HEK293T (cell line): ENCODE measurements around the gene CHRNA7.
"Not testable (repeated sequence)": the region's sequence is repeated elsewhere in the genome, so short reads cannot be mapped to it uniquely, and the experiment has no call there.

Source experiments
- CTCF ChIA-PET: fragments of 350-600 bp; formaldehyde crosslinking; extraction: SDS; loops from one replicate; lab custom pipeline; 2021; ENCODE audit warnings: antibody characterized with exemption, inconsistent platforms; lab: Yijun Ruan, JAX
- POLR2A ChIA-PET: fragments of 350-600 bp; formaldehyde crosslinking; extraction: SDS; loops from one replicate; lab custom pipeline; 2020; ENCODE audit warnings: antibody characterized with exemption, inconsistent platforms; lab: Yijun Ruan, JAX
- DNase-seq: peaks from one replicate; pipeline ENCODE4 v3.0.0; 2012; ENCODE audit warnings: mixed read lengths; ENCODE audit errors: extremely low spot score
- ARNT ChIP-seq: fragments of 450-650 bp; IDR thresholded peaks from 2 replicates; pipeline ENCODE4 v1.6.1; 2017; ENCODE audit warnings: mild to moderate bottlenecking
- BHLHE40 ChIP-seq: fragments of 450-650 bp; IDR thresholded peaks from 2 replicates; pipeline ENCODE4 v1.6.1; 2016; ENCODE audit warnings: mild to moderate bottlenecking, moderate library complexity, borderline replicate concordance
- CTBP1 ChIP-seq: fragments of 450-650 bp; IDR thresholded peaks from 2 replicates; pipeline ENCODE4 v1.6.1; 2016; ENCODE audit warnings: borderline replicate concordance
- ELF4 ChIP-seq: fragments of 450-650 bp; IDR thresholded peaks from 2 replicates; pipeline ENCODE4 v1.6.1; 2017; ENCODE audit warnings: antibody characterized with exemption
- FOXA1 ChIP-seq: fragments of 450-650 bp; IDR thresholded peaks from 2 replicates; pipeline ENCODE4 v1.6.1; 2016; ENCODE audit warnings: mild to moderate bottlenecking
- FOXK2 ChIP-seq: fragments of 450-650 bp; IDR thresholded peaks from 2 replicates; pipeline ENCODE4 v1.6.1; 2016; ENCODE audit warnings: mild to moderate bottlenecking
- FOXM1 ChIP-seq: fragments of 450-650 bp; IDR thresholded peaks from 2 replicates; pipeline ENCODE4 v1.6.1; 2017; ENCODE audit warnings: mild to moderate bottlenecking, borderline replicate concordance
- HDGF ChIP-seq: fragments of 450-650 bp; IDR thresholded peaks from 2 replicates; pipeline ENCODE4 v1.6.1; 2017; ENCODE audit warnings: antibody characterized with exemption, borderline replicate concordance
- L3MBTL2 ChIP-seq: fragments of 450-650 bp; conservative IDR thresholded peaks from 2 replicates; pipeline ENCODE4 v1.6.1; 2016; ENCODE audit warnings: mild to moderate bottlenecking
- LEF1 ChIP-seq: fragments of 450-650 bp; IDR thresholded peaks from 2 replicates; pipeline ENCODE4 v1.6.1; 2017; ENCODE audit warnings: mild to moderate bottlenecking, borderline replicate concordance
- NFRKB ChIP-seq: fragments of 450-650 bp; IDR thresholded peaks from 2 replicates; pipeline ENCODE4 v1.6.1; 2016; ENCODE audit warnings: mild to moderate bottlenecking, moderate library complexity
- PKNOX1 ChIP-seq: fragments of 450-650 bp; IDR thresholded peaks from 2 replicates; pipeline ENCODE4 v1.6.1; 2016
- SP1 ChIP-seq: fragments of 450-650 bp; IDR thresholded peaks from 2 replicates; pipeline ENCODE4 v1.6.1; 2017
- SUZ12 ChIP-seq: fragments of 450-650 bp; IDR thresholded peaks from 2 replicates; pipeline ENCODE4 v1.6.1; 2016; ENCODE audit warnings: mild to moderate bottlenecking
- TARDBP ChIP-seq: fragments of 450-650 bp; IDR thresholded peaks from 2 replicates; pipeline ENCODE4 v1.6.1; 2016
- ZNF384 ChIP-seq: fragments of 450-650 bp; IDR thresholded peaks from 2 replicates; pipeline ENCODE4 v1.6.1; 2016

Gene CHRNA7

DNA sequence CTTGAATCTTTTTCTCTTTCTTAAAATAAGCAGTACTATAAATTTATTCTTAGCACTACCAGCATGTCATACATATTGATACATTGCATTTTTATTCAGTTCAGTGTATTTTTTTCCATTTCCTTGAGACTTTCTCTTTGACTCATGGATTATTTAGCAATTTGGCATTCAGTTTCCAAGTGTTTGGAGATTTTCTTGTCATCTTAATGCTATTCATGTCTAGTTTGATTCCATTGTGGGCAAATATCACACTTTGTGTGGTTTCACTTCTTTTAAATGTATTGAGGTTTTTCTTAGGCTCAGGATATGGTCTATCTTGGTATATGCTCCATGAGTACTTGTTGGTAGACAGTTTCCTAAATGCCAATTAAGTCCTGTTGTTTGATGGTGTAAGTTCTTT is 99.5 kb downstream of the CHRNA7 start:
- CTCF ChIA-PET, result no interaction called here
- POLR2A ChIA-PET, result no interaction called here
- no peak for DNase-seq
- TF ChIP-seq LEF1, result no peak
- no peak for TF ChIP-seq SUZ12
- no peak for TF ChIP-seq FOXM1
- TF ChIP-seq ELF4, result no peak
- TF ChIP-seq L3MBTL2, result no peak
- TF ChIP-seq ZNF384, result no peak
- no peak for TF ChIP-seq FOXK2
- no peak for TF ChIP-seq FOXA1

DNA sequence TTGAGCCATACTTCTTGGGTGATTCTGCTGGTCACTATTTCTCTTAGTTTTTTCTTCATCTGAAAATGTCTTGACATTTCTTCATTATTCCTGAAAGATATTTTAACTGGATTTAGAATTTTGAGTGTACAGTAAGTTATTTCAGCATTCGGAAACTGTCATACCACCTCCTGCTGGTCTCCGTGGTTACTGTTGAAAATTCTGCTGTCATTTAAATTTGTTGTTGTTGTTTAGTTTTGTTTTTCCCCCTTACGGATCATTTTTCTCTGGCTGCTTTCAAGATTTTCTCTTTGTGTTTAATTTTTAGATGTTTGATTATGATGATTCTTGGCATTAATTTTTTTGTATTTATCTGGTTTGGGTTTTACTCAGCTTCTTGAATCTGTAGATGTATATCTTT is 100.5 kb downstream of the CHRNA7 start:
- no peak for DNase-seq
- no peak for TF ChIP-seq FOXA1
- no peak for TF ChIP-seq L3MBTL2
- TF ChIP-seq ELF4, result no peak
- no peak for TF ChIP-seq ARNT
- no peak for TF ChIP-seq TARDBP
- no peak for TF ChIP-seq SUZ12
- TF ChIP-seq HDGF, result no peak
- TF ChIP-seq LEF1, result no peak
- no peak for TF ChIP-seq FOXM1
- TF ChIP-seq FOXK2, result no peak
- TF ChIP-seq SP1, result no peak
- no peak for TF ChIP-seq CTBP1
- TF ChIP-seq PKNOX1, result no peak
- no peak for TF ChIP-seq BHLHE40
- no peak for TF ChIP-seq NFRKB
- no peak for TF ChIP-seq ZNF384
- POLR2A ChIA-PET, result no interaction called here
- CTCF ChIA-PET, result no interaction called here

GRCh38 chr15:32131803-32132202 is 101.5 kb downstream of the CHRNA7 start:
- TF ChIP-seq L3MBTL2 (no peak), FOXM1 (no peak), SUZ12 (no peak), ZNF384 (no peak), BHLHE40 (no peak), NFRKB (no peak)
- no peak for DNase-seq
- POLR2A ChIA-PET, result no interaction called here
- CTCF ChIA-PET, result no interaction called here

GRCh38 chr15:32132859-32133258 is 102.5 kb downstream of the CHRNA7 start:
- POLR2A ChIA-PET, result no interaction called here
- TF ChIP-seq SUZ12 (no peak), FOXK2 (no peak), ARNT (no peak), SP1 (no peak), FOXA1 (no peak), ZNF384 (no peak), HDGF (no peak), CTBP1 (no peak), L3MBTL2 (no peak), BHLHE40 (no peak), NFRKB (no peak), TARDBP (no peak), LEF1 (no peak), FOXM1 (no peak), PKNOX1 (no peak), ELF4 (no peak)
- CTCF ChIA-PET, result no interaction called here
- DNase-seq, result no peak

DNA sequence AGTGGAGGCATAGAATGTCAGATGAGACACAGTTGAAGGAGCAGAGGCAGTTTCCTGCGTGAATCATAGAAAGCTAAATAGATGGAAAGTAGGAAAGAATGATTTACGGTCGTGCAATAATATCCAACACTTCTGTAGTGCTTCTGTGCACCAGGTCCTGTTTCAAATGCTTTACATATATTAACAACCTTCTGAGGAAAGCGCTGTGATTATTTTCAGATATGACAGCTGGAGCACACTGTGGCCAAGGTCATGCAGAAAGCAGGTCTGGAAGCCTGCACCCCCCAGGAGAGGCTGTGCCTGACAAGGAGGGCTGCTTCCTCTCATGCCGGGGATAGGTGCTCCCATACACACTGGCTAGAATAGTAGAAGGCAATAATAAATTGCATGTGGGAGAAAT is 104.5 kb downstream of the CHRNA7 start:
- ChIA-PET CTCF (no interaction called here), POLR2A (no interaction called here)
- no peak for TF ChIP-seq PKNOX1
- no peak for TF ChIP-seq L3MBTL2
- no peak for TF ChIP-seq TARDBP
- no peak for TF ChIP-seq HDGF
- no peak for TF ChIP-seq ZNF384
- TF ChIP-seq ARNT, result no peak
- no peak for TF ChIP-seq CTBP1
- TF ChIP-seq FOXK2, result no peak
- no peak for TF ChIP-seq FOXM1
- no peak for TF ChIP-seq SUZ12
- no peak for DNase-seq

- TF ChIP-seq ELF4, result no peak
- TF ChIP-seq HDGF, result no peak
- no peak for TF ChIP-seq FOXK2
- no peak for TF ChIP-seq L3MBTL2
- no peak for TF ChIP-seq BHLHE40
- no peak for TF ChIP-seq CTBP1
- no peak for TF ChIP-seq SP1
- TF ChIP-seq PKNOX1, result no peak
- TF ChIP-seq FOXA1, result no peak
- no peak for TF ChIP-seq ZNF384
- no peak for TF ChIP-seq LEF1
- TF ChIP-seq SUZ12, result no peak
- ChIA-PET POLR2A (no interaction called here), CTCF (no interaction called here)
- no peak for DNase-seq
Observed at GRCh38 chr15:32135335-32135734, 105.0 kb downstream of the CHRNA7 start.

DNA sequence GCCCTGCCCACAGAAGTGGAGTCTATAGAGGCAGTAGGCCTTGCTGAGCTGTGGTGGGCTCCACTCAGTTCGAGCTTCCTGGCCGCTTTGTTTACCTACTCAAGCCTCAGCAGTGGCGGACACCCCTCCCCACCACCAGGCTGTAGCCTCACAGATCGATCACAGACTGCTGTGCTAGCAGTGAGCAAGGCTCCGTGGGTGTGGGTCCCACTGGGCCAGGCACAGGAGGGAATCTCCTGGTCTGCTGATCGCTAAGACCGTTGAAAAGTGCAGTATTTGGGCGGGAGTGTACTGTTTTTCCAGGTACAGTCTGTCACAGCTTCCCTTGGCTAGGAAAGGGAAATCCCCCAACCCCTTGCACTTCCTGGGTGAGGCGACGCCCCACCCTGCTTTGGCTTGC is 115.2 kb downstream of the CHRNA7 start:
- POLR2A ChIA-PET, DNase-seq, CTCF ChIA-PET: not testable (repeated sequence)
